ENCODE results near the gene WASHC3.
"Not testable (repeated sequence)": the region's sequence is repeated elsewhere in the genome, so short reads cannot be mapped to it uniquely, and the experiment has no call there.

Gene WASHC3

GRCh38 chr12:102050660-102051430 is 10.9 kb downstream of the WASHC3 start:
- no peak for DNase-seq (ENCODE audit: low spot score)

GRCh38 chr12:102043928-102044327 is 17.9 kb downstream of the WASHC3 start:
- DNase-seq (ENCODE audit: low spot score): peak; percentile 17

- DNase-seq (ENCODE audit: low spot score): no peak
Measured at GRCh38 chr12:102033991-102034745, 27.6 kb downstream of the WASHC3 start.

GRCh38 chr12:102031852-102032251 is 29.9 kb downstream of the WASHC3 start:
- DNase-seq (ENCODE audit: low spot score): no peak

GRCh38 chr12:102029141-102029540 is 32.6 kb downstream of the WASHC3 start:
- no peak for DNase-seq (ENCODE audit: low spot score)

GRCh38 chr12:102026728-102027127 is 35.1 kb downstream of the WASHC3 start:
- no peak for DNase-seq (ENCODE audit: low spot score)

- DNase-seq (ENCODE audit: low spot score): no peak
Measured at GRCh38 chr12:102024765-102025164, 37.0 kb downstream of the WASHC3 start.

GRCh38 chr12:102023343-102023930 is 38.4 kb downstream of the WASHC3 start:
- no peak for DNase-seq (ENCODE audit: low spot score)

- no peak for DNase-seq (ENCODE audit: low spot score)
Measured at GRCh38 chr12:102022286-102022685, 39.5 kb downstream of the WASHC3 start.

GRCh38 chr12:102021540-102022246 is 40.1 kb downstream of the WASHC3 start:
- no peak for DNase-seq (ENCODE audit: low spot score)

- not testable (repeated sequence) for DNase-seq (ENCODE audit: low spot score)
Measured at GRCh38 chr12:102018607-102019006, 43.2 kb downstream of the WASHC3 start.

GRCh38 chr12:102016472-102016871 is 45.3 kb downstream of the WASHC3 start:
- no peak for DNase-seq (ENCODE audit: low spot score)

GRCh38 chr12:102010265-102010994 is 51.4 kb downstream of the WASHC3 start:
- no peak for DNase-seq (ENCODE audit: low spot score)

- DNase-seq (ENCODE audit: low spot score): no peak
Measured at GRCh38 chr12:102009796-102010195, 52.0 kb downstream of the WASHC3 start.

- DNase-seq (ENCODE audit: low spot score): no peak
Measured at GRCh38 chr12:102008615-102009126, 53.1 kb downstream of the WASHC3 start.

GRCh38 chr12:102005256-102005655 is 56.5 kb downstream of the WASHC3 start:
- no peak for DNase-seq (ENCODE audit: low spot score)

GRCh38 chr12:101997102-101997501 is 64.7 kb downstream of the WASHC3 start:
- DNase-seq (ENCODE audit: low spot score): no peak

- no peak for DNase-seq (ENCODE audit: low spot score)
Measured at GRCh38 chr12:101995684-101996083, 66.1 kb downstream of the WASHC3 start.

GRCh38 chr12:101992091-101992490 is 69.7 kb downstream of the WASHC3 start:
- no peak for DNase-seq (ENCODE audit: low spot score)

- DNase-seq (ENCODE audit: low spot score): no peak
Measured at GRCh38 chr12:101982307-101982706, 79.5 kb downstream of the WASHC3 start.

GRCh38 chr12:101981868-101982267 is 79.9 kb downstream of the WASHC3 start:
- DNase-seq (ENCODE audit: low spot score): no peak

Measured in CD4-positive, alpha-beta T cell treated with Interleukin-6 at 100 ng/mL for 8 hours (primary cell).